Activated T-cell treated with anti-CD3 and anti-CD28 coated beads, Interleukin-2, amount 50 U/mL, for 1 hour (primary cell): Measurements from ENCODE around the gene ZNF217.
"Not testable (repeated sequence)": the region's sequence is repeated elsewhere in the genome, so short reads cannot be mapped to it uniquely, and the experiment has no call there.

Source experiments
- DNase-seq: peaks from one replicate; pipeline ENCODE4 v3.0.0-alpha.2; 2020

Gene ZNF217

DNA sequence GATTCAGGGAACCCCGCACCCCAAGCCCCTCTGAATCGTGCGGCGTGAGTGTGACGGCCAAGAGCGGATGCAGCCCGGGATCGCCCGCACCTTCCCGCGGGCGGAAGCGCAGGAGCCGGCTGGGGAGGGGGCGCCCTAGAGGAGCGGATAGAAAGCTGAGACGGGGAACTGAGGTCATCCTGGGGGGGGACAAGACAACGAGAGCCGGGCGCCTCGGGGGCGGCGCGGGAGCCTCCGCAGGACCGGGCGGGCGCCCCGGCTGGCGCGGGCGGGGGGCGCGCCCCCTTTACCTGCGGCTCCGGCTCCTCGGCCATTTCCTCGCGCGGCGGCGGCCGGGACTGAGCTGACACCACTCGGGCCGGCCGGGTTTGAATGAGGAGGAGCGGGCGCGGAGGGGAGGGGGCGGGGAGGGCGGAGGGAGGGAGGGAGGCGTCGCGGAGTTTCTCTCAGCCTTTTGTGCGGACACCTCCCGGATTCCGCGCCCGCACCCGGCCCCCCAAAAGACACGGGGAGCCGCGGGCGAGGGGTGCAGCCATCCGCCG lies at the start of gene ZNF217:
Gene ZNF217 (minus strand): TSS at position 374 of the 542 bp plus-strand sequence. CDS start 11,013 bp downstream, outside the sequence.
- DNase-seq, result peak; percentile 77

DNA sequence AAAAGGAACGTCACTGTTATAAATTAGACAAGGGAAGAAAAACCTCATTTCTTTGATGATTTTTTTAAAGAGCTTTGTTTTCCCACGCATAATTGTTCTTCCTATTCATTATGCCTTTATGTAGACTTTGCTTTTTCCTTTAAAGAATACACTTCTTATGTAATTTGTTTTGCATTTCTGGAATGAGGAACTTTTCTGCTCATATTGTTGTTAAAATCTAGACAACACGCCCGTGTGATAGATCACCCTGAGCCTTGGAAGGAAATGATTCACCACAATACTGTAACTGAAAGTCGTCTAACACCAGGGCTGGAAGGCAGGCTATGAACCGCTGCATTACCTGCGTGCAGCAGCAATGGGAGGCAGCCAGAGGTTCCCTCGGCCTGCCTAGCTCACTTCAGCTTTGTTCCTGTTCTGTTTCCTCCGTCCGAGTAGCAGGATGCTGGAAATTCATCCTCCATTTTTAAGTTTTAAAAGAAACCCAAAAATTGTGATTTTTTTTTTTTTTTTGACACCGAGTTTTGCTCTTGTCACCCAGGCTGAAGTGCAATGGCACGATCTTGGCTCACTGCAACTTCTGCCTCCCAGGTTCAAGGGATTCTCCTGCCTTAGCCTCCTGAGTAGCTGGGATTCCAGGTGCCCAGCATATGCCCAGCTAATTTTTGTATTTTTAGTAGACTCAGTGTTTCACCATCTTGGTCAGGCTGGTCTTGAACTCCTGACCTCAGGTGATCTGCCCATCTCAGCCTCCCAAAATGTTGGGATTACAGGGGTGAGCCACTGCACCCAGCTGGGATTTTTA lies 49.6 kb upstream of the ZNF217 start:
- peak; percentile 68 for DNase-seq

DNA sequence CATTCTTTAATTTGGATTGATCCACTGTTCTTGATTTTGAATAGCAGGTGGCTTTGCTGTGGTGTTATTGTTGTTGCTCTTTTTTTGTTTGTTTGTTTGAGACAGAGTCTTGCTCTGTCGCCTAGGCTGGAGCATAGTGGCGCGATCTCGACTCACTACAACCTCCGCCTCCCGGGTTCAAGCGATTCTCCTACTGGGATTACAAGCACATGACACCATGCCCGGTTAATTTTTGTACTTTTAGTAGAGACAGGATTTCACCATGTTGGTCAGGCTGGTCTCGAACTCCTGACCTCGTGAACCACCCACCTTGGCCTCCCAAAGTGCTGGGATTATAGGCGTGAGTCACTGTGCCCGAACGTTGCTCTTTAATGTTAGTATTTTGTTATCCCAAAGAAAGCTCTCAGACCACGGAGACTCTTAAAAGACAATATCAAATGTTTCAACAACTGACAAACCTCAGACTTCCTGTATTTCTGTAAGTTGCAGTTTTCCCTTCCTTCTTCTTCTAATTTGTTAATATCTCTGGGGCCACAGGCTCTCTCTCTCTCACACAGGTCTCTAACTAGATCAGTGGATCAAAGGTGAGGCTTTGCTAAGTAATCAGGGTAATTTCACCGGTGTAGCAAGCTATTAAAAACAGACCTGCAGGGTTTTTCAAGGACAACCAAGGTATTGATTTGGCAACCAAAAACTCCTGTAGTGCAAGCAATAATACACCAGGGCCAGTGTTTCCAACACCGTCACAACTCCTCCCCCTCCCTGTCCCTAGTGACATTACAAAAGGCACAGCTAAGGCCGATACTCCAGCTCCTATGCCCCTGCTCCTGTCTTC lies 48.8 kb upstream of the ZNF217 start:
- DNase-seq, result peak; percentile 56

DNA sequence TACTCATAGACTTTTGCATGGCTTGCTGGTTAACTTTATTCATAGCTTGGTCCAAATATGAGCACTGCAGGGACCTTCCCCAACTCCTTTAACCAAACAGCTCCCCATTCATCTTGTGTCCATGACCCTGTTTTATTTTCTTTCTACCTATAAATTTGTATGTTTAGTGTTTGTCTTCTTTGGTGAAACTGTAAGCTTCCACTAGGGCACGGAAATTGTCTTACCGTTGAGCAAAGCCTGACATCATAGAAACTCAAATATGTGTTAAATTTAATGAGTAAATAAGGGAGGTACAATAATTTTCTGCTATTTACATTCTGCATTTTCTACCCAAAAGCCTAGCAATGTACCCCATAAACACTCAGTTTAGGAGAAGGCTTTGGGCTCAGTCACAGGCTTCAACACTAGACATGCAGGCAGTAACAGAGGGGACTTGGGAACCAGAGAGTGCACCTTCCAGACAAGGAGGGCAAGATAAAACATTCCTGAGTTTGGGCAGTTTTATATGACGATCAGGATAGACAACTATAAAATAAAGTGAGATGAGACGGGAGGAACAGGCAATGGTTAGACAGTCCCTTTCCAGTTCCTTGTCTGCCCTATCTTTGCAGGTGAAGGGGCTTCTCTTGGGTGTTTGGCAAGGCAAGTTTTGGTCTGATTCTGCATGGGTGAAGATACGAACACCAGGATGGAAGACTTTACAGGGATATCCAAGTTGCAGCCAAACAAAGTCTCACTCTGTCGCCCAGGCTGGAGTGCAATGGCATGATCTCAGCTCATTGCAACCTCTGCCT lies 46.2 kb upstream of the ZNF217 start:
- DNase-seq, result no peak

DNA sequence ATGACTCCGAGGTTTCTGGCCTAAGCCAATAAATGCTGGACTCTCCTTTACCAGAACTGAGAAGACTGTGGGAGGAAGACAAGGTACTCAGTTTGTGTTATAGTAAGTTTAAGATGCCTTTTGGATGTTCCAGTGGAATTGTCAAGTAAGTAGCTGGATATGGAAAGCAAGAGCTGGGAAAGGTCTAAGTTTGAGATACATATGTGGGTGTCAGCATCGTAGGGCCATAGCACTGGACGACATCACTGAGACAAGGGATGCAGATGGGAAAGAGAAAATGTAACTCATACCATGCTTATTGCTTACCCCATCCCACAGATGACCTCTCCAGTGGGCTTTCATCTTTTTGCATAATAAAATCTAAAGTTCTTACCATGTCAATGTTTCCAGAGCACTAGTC lies 45.5 kb upstream of the ZNF217 start:
- DNase-seq, result no peak

DNA sequence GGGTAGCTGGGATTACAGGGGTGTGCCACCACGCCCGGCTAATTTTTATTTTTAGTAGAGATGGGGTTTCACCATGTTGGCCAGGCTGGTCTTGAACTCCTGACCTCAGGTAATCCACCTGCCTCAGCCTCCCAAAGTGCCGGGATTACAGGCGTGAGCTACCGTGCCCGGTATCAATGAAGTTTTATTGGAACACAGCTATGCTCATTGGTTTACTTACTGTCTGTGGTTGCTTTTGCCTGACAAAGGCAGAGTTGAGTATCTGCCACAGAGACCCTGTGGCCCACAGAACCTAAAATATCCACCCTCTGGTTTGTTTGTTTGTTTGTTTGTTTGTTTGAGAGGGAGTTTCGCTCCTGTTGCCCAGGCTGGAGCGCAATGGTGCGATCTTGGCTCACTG lies 43.7 kb upstream of the ZNF217 start:
- DNase-seq, result not testable (repeated sequence)

DNA sequence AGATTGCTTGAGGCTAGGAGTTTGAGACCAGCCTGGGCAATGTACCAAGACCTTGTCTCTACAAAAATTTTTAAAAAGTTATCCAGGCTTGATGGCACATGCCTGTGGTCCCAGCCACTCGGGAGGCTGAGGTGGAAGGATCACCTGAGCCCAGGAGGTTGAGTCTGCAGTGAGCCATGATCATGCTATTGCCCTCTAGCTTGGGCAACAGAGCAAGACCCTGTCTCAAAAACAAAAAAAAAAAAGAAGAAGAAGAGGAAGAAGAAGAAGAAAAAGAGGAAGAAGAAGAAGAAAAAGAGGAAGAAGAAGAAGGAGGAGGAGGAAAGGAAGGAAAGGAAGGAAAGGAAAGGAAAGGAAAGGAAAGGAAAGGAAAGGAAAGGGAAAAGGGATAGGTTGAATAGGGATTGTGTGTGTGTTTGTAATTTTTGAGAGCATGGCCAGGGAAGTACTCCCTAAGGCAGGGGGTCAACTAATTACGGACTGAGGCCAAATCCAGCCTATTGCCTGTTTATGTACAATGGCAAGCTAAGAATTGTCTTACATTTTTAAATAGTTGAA lies 43.0 kb upstream of the ZNF217 start:
- no peak for DNase-seq

DNA sequence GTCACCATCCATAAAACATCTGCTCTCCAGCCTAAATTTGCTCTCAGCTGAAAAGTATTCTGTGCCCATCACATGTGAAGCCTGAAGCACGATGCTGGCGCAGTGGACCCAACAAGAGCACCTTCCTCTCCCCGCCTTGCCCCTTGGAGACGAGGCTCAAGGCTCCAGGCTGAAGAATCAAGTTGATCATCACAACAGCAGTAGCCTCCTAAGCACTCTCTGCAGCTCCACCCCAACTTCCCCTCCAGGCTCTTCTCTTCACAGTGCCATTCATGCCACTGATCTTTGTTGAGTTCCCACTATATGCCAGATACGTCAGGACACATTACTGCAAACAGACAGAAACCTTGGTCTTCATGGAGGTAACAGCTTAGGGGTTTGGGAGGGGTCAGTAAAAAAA lies 41.6 kb upstream of the ZNF217 start:
- no peak for DNase-seq

DNA sequence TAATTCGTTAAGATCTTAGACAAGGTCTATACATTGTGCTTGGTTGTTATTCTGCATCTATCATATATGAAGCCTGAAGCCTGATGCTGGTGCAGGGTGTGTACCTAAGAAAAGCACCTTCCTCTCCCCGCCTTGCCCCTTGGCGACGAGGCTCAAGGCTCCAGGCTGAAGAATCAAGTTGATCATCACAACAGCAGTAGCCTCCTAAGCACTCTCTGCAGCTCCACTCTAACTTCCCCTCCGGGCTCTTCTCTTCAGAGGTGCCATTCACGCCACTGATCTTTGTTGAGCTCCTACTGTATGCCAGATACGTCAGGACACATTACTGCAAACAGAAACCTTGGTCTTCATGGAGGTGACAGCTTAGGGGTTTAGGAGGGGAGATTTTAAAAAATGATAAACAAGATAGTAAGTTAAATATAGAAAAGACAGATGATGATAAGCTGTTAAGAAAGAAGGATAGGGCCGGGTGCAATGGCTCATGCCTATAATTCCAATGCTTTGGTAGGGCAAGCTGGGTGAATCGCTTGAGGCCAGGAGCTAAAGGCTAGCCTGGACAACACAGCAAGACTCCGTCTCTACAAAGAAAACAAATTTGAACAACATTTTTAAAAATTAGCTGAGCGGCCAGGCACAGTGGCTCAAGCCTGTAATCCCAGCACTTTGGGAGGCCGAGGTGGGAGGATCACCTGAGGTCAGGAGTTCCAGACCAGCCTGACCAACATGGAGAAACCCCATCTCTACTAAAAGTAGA lies 38.4 kb upstream of the ZNF217 start:
- DNase-seq, result no peak

DNA sequence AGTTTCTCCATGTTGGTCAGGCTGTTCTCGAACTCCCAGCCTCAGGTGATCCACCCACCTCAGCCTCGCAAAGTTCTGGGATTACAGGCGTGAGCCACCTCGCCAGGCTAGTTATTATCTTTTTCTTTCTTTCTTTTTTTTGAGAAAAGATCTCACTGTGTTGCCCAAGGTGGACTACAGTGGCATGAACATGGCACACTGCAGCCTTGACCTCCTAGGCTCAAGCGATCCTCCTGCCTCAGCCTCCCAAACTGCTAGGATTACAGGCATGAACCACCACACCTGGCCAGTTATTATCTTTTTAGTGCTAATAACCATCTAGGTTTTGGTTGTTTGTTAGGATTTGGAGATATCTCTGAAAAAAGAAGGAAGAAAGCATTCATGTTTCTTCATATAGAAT lies 35.8 kb upstream of the ZNF217 start:
- no peak for DNase-seq

DNA sequence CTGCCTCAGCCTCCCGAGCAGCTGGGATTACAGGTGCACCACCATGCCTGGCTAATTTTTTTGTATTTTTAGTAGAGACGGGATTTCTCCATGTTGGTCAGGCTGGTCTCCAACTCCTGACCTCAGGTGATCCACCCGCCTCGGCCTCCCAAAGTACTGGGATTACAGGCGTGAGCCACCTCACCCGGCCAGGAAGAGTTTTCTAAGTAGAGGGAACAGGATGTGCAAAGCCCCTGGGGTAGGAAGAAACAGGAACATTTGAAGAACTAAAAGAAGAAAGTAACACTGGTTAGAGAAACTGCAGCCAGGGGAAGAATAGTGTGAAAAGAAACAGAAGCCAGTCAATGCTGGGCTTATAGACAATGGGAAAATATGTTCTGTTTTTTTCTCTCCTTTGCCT lies 35.1 kb upstream of the ZNF217 start:
- not testable (repeated sequence) for DNase-seq

DNA sequence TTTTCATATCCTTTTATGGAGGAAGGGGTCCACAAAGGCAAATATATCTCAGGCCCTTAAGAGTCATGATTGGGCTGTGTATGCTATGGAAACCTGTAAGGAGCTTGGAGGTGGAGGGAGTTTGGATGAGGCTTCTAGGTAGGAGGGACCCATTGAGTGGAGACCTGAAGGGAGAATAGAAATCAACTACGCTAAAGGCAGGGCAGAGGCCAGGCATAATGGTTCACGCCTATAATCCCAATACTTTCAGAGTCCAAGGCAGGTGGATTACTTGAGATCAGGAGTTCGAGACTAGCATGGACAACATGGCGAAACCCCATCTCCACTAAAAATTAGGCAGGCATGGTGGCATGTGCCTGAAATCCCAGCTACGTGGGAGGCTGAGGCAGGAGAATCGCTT lies 34.4 kb upstream of the ZNF217 start:
- DNase-seq, result no peak

DNA sequence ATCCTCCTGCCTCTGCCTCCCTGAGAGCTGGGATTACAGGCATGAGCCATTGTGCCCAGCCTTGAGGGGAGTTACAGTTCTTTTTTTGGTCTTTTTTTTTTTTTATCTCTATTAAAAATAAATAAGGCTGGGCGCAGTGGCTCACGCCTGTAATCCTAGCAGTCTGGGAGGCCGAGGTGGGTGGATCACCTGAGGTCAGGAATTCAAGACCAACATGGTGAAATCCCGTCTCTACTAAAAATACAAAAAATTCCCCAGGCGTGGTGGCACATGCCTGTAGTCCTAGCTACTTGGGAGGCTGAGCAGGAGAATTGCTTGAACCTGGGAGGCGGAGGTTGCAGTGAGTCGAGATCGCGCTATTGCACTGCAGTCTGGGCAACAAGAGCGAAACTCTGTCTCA lies 33.4 kb upstream of the ZNF217 start:
- DNase-seq, result not testable (repeated sequence)

DNA sequence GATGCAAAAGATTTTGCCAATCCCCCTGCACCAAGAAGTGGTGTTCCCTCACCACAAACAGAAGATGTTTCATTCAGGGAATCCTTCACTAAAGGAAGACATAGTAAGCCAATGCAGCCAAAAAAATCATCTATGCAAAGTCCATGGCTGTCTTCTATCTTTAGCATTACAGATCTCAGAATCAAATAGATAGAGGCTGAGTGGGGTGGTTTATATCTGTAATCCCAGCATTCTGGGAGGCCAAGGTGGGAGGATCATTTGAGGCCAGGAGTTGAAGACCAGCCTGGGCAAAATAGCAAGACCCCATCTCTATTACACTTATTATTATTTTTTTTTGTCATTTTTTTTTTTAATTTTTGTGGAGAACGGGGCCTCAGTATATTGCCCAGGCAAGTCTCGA lies 32.9 kb upstream of the ZNF217 start:
- DNase-seq, result no peak

DNA sequence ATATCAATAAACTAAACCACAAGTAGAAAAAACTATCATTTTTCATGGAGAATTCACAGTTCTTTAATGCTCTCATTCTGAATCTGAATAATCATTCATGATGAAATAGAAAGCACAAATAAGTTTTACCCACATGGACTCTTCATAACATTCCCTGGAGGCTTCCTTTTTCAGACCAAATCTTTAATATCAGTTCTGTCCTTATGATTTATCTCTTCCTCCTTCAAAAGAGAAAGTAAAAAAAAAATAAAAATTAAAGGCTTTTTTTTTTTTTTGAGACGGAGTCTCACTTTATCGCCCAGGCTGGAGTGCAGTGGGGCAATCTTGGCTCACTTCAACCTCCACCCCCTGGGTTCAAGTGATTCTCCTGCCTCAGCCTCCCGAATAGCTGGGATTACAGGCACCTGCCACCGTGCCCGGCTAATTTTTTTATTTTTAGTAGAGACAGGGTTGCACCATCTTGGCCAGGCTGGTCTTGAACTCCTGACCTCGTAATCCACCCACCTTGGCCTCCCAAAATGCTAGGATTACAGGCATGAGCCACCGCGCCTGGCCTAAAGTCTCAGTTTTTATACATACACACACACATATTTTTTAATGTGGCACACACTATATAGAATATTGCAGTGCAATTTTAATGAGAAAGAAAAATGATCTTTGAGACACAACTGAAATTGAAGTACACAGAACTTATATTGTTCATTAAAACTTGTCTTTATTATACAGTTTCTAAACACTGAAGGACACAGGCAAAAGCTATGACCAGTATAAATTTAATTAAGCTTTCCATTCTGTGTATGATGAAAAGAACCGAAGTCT lies 31.9 kb upstream of the ZNF217 start:
- no peak for DNase-seq

DNA sequence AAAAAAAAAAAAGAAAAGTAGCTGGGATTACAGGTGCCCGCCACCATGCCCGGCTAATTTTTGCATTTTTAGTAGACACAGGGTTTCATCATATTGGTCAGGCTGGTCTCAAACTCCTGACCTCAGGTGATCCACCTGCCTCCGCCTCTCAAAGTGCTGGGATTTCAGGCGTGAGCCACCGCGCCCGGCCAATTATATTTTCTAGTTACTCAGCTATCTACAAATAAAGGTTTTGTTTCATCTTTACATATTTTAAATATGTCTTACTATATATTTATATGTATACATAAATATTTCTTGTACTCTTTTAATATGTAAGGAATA lies 31.2 kb upstream of the ZNF217 start:
- DNase-seq, result not testable (repeated sequence)

DNA sequence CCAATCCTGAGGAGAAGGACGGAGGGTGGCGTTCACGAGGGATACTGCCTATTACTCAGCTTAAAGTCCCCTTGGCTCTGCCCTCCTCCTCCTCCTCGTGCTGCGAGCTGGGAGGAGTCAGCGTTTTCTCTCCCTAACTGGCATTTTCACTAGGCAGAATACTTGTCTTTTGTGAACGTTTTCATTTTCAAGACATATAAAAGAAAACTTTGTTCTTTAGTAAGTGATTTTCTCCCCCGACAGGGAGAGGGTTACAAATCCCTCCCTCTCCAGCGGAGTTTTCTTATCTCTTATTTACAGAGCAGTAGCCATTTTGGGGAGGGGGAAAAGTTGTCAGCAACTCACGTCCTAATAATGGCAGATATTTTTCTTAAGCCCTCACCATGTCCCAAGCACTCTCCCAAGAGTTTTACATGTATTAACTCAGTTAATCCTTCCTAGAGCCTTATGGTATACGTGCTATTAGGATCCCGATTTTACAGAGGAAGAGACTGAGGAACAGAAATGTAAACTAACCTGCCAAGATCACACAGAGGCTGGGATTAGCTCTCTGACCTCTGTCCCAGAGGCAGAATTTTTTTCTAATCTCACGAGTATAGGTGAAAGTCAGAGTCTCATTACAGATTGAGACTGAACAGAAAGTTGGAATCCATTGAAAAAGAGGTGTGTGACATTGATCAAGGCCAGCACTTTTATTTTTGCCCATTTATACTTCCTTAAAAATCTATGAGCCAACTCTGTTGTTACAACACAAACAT lies 30.0 kb upstream of the ZNF217 start:
- peak; percentile 36 for DNase-seq

DNA sequence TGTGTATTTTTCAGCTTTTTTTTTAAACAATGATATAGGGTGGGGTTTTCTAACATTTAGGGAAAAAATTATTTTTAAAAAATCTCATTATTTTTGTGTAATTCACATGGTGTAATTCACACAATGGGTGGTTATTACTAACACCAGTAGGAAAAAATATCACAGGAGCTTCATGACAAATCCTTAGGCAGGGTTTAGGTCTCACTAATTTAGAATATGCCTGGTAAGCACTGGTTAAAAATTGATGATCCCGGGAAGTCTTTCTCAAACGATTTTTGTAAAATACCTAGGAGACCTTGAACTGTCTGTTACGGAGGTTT lies 29.5 kb upstream of the ZNF217 start:
- no peak for DNase-seq

DNA sequence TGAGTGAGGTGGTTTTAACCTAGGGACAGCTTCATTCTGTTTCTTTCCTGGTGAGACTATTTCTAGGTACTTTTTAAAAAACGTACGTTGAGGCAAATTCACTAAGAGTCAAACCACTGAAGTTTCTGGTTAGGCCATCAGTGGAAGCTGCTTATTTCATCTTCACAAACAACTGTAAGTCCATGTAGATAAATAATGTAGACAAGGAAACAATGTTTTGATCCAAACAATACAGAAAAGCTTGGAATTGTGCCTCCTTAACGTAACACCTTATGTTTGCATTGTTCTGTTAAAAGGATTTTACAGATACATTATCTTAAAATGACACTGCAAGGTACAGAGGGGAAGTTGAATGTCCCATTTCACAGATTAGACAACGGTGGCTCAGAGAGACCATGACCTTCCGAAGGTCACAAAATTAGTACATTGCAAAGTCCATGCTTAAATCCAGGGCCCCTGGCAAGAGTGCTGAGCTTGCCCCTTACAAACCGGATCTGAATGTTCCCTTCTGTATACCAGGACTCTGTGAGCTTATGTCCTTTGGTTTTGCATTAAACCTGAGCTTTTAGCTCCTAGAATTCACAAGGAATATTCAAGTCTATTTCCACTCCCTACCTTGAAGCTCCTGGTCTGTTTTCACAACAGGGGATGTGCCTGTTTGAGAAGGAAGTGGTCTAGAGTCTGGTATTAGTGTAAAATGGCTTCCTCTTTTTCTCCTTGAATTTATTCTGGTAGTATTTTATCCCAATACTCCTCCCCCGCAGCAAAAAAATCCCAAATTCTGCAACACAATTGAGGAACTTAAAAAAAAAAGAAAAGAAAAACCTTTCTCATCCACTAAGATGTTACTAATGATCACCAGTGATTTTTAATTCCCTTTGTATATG lies 28.9 kb upstream of the ZNF217 start:
- DNase-seq, result no peak
